Hematopoietic multipotent progenitor cell treated with erythropoietin and hydrocortisone succinate and interleukin-3 and kit ligand, for 6 days (in vitro differentiated cells): ENCODE data around the gene SCN8A.
"Not testable (repeated sequence)": the region's sequence is repeated elsewhere in the genome, so short reads cannot be mapped to it uniquely, and the experiment has no call there.

Source experiments
- DNase-seq: peaks from one replicate; pipeline ENCODE4 v3.0.0-alpha.2; 2015

Gene SCN8A

GRCh38 chr12:51625370-51625769 is 34.3 kb downstream of the SCN8A start:
- DNase-seq = no peak

DNA sequence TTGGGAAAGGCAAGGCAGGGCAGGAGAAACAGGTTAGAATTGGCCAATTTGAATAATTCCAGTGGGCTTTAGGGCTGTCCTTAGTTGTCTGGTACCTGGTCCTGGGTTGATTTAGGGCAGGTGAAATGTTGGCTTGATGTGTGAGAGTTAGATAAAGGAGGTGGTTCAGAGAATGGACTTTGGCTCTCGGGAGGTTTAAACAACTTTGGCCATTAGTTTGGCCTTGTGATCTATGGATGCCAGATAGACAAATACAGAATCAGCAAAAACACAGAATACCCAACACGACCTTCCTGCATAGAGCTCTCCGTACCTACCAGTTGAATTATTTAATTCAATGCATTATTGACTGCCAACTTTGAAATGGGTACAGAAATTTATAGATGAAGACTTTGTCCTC is 35.1 kb downstream of the SCN8A start:
- DNase-seq = no peak

GRCh38 chr12:51626629-51627028 is 35.6 kb downstream of the SCN8A start:
- DNase-seq = no peak

DNA sequence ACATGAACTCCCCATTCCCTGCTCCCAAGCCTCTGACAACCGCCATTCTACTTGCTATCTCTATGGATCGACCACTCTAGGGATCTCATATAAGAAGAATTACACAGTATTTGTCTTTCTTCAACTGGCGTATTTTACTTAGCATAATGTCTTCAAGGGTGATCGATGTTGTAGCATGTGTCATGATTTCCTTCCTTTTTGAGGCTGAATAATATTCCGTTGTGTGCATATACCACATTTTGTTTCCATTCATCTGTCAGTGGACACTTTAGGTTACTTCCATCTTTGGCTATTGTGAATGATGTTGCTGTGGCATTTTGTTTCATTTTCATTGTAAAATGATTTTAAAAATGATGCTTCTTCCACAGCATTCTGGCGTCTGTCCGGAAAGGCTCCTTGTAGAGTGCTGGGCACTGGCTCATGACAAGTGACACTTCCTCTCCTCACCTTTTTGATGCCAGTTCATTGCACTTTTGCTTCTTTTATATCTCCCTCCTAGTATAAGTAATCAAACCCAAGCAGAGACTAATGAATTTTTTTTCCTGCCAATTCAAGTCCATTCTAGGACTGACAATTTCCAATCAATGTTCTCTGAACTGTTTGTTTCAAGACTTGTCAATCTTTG is 39.3 kb downstream of the SCN8A start:
- no peak for DNase-seq

DNA sequence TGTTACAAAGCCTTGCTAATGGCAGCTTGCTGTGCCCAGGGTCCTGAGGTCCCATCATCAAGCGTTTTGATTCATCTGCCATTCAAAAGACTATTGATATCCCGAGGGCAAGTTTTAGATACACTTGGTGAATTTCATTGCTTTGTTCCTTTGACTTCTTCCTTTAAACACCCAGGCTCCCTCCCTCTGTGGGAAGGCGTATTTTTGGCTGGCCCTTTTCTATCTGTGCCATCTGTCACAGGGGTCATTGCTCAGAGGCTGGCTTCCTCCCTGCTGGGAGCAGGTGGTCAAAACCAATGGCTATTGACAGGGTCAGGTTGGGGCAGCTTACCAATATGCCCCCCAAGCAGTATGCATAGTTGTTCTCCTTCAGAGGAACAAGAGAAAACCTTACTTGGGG is 40.0 kb downstream of the SCN8A start:
- no peak for DNase-seq

DNA sequence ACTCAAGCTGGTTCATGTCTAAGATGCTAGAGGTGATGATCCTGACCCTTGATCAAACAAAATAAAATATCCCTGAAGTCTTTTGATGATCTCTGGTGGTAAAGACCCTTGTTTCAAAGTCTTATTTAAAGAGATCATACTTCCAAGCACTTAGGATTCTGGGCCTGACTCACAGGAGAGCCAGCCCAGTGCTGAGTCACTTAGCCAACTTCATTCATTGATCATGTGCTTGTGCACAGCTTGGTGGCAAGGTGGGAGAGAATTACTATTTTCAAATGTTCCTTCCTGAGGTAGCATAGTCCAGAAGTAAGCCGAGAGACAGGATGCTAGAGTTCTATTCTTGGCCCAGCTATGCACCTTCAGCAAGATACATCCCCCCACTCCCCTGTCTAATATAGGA is 40.6 kb downstream of the SCN8A start:
- no peak for DNase-seq

DNA sequence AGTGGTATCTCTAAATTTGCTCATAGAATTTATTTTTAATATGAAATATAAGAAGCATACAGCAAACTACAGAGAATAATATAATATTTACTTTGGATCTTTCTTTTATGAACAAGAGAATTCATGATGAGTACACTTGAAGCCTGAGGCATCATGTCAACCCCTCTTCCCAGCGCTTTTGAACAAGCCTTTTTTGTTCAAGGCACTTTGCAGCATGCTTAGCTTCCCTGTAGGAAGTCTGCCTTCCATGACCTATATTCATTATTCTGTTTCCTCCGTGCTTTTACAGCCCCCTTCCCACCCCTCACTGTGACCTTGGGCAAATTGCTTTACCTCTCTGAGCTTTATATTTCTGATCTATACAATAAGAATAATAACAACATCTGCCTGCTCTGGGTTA is 41.6 kb downstream of the SCN8A start:
- DNase-seq = no peak

GRCh38 chr12:51635346-51635745 is 44.3 kb downstream of the SCN8A start:
- DNase-seq = no peak

GRCh38 chr12:51636581-51636980 is 45.5 kb downstream of the SCN8A start:
- no peak for DNase-seq

GRCh38 chr12:51636986-51637385 is 46.0 kb downstream of the SCN8A start:
- DNase-seq = no peak

DNA sequence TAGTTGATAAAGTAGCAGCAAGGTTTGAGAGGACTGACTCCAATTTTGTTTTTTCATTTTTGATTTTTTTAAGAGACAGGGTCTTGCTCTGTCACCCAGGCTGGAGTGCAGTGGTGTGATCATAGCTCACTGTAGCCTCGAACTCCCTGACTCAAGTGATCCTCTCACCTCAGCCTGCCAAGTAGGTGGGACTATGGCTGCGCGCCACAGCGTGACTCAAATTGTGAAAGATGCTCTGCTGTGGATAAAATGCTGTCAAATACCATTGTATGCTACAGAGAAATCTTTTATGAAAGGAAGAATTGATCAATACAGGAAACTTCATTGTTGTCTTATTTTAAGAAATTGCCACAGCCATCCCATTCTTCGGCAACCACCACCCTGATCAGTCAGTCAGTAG is 48.3 kb downstream of the SCN8A start:
- DNase-seq = no peak

GRCh38 chr12:51642286-51642685 is 51.3 kb downstream of the SCN8A start:
- DNase-seq = no peak

GRCh38 chr12:51643951-51644350 is 52.9 kb downstream of the SCN8A start:
- no peak for DNase-seq

DNA sequence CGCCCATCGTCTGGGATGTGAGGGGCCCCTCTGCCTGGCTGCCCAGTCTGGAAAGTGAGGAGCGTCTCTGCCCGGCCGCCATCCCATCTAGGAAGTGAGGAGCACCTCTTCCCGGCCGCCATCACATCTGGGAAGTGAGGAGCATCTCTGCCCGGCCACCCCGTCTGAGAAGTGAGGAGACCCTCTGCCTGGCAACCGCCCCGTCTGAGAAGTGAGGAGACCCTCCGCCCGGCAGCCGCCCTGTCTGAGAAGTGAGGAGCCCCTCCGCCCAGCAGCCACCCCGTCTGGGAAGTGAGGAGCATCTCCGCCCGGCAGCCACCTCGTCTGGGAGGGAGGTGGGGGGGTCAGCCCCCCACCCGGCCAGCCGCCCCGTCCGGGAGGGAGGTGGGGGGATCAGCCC is 53.7 kb downstream of the SCN8A start:
- not testable (repeated sequence) for DNase-seq

GRCh38 chr12:51645961-51646360 is 54.9 kb downstream of the SCN8A start:
- no peak for DNase-seq

DNA sequence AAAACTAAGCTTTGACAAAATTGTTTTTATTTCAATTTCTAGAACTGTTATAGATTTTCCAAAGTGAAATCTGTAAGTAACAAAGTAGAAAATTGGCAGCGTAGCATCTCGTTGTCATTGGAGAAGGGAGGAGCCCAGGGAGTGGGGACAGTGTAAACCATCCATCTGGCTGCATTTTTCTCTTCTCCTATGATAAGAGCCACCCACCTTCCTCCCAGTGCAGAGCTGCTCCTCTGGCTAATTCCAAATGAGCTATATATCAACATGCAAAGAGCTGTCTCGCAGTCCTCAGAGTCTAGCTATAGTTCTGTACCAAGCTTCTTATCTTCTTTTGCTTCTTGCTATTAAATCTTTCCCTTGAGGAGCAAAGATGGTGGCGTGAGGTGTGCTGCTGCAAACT is 56.6 kb downstream of the SCN8A start:
- no peak for DNase-seq

GRCh38 chr12:51653431-51653830 is 62.4 kb downstream of the SCN8A start:
- DNase-seq = no peak

DNA sequence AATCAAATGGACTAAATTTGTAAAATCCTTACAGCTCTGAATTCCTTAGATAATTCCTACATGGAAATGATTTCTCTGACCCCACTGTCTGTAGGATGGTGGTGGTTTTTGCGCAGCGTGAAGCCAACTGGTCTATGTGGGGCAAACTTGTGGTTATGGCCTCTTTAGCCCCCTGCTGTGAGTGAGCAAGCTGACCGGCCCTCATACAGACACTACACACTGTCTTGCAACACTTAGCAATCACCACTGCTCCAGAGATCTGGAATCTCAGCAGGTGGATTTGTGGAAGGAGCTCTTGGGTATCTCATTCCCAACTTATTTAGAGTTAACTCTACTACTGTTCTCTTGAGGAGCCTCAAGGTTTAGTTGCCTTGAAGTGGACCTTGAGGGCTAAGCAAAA is 70.2 kb downstream of the SCN8A start:
- no peak for DNase-seq

- DNase-seq = no peak
Measured at GRCh38 chr12:51661836-51662235, 70.8 kb downstream of the SCN8A start.

- no peak for DNase-seq
Measured at GRCh38 chr12:51662728-51663154, 71.7 kb downstream of the SCN8A start.

GRCh38 chr12:51663390-51663789 is 72.4 kb downstream of the SCN8A start:
- no peak for DNase-seq

GRCh38 chr12:51666696-51667095 is 75.7 kb downstream of the SCN8A start:
- DNase-seq = no peak

DNA sequence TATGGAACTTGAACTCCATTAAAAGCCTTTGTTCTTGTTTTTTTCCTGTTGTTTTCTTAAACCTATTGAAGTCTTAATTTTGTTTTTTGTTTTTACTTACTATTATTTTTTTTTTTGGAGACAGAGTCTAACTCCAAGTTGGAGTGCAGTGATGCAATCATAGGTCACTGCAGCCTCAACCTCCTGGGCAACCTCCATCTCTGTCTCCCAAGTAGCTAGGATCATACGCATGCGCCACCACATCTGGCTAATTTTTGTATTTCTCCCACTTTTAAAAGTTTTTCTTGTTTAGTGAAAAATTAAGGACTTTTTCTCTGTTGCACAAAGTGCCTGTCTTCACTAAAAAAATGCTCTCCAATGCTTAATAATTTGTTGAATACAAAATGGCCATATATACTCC is 76.2 kb downstream of the SCN8A start:
- DNase-seq = no peak

DNA sequence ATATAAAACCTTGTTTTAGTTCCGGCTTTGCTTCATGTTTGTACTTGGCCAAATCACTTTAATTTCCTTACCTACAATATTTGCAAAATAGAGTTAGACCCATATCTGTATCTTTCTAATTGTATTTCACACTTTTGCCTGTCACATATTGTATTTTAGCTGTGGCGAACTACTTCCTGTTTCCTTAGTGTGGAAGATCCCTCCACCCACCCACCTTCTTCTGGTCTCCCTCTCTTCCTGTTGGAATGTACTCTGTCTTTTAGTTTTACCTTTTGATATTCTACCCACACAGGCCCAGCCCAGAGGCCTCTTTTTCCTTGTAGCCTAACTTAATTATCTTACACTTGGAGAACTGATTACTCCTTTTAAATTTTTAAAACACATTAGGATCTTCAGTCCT is 78.2 kb downstream of the SCN8A start:
- peak; percentile 8 for DNase-seq

- no peak for DNase-seq
Measured at GRCh38 chr12:51669996-51670395, 79.0 kb downstream of the SCN8A start.

DNA sequence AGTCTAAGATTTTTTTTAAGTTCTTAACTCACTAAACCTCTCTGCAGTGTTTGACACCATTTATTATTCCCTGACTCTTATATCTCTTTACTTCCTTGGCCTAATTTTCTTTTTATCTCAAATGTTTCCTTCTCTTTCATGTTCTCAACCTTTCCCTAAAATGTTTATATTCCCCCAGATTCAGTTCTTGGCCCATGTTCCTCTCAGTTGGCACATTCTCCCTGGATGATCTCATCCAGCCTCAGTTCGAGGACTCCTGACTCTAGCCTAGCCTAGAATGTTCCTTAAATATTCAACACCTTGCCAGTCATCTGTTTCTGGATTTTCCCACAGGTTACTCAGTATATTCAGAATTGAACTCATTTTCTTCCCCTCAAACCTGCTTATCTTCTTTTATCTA is 81.3 kb downstream of the SCN8A start:
- DNase-seq = no peak
